ENCODE data around the gene KIF7.

DNA sequence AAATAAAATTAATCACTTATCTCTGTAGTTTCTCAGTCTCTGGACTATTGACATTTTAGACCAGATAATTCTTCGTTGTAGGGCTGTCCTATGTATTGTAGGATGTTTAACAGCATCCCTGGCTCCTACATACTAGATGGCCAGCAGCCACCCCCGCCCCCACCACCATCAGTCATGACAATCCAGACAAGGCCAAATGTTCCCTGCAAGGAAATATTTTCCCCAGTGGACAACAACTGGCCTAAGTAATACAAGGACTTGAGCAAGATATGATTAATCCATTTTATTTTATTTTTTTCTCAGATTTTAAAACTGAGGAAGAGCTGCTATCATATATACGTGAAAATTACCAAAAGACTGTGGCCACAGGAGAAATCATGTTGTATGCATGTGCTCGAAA, 56.2 kb downstream of the KIF7 start:
- TF ChIP-seq, protein P1, sequence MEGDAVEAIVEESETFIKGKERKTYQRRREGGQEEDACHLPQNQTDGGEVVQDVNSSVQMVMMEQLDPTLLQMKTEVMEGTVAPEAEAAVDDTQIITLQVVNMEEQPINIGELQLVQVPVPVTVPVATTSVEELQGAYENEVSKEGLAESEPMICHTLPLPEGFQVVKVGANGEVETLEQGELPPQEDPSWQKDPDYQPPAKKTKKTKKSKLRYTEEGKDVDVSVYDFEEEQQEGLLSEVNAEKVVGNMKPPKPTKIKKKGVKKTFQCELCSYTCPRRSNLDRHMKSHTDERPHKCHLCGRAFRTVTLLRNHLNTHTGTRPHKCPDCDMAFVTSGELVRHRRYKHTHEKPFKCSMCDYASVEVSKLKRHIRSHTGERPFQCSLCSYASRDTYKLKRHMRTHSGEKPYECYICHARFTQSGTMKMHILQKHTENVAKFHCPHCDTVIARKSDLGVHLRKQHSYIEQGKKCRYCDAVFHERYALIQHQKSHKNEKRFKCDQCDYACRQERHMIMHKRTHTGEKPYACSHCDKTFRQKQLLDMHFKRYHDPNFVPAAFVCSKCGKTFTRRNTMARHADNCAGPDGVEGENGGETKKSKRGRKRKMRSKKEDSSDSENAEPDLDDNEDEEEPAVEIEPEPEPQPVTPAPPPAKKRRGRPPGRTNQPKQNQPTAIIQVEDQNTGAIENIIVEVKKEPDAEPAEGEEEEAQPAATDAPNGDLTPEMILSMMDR (IDR thresholded peaks at IDR 0.05), result no peak
- no peak for TF ChIP-seq POLR2AphosphoS5 (IDR thresholded peaks at IDR 0.05)

Data from breast epithelium (tissue), 3 donors.